GM12872 (cell line): ENCODE results near the gene CCDC192.

Experiments used
- TF ChIP-seq, protein P1 (sequence below): IDR thresholded peaks from 3 replicates; pipeline ENCODE4 v1.5.1; 2011; ENCODE audit warnings: low read depth, mild to moderate bottlenecking, low read length, moderate library complexity; ENCODE audit not compliant: insufficient read depth

CCDC192 gene

DNA sequence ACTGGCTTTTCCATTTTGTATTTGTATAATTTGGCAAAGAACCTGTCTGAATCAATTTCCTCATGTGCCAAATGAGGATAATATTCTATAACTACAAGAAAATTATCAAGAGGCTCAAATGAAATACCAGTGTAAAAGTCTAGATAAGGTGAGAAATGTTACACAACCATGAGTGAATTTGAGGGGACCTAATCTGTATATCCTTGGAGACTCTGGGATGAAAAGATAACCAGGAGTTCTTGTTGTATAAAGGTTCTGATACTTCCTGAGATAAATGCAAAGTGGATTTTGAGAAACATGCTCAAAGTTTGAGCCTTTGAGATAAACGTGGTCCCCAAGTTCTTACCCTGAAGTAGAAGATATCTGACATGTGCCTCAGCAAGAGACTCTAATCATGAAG, 260.0 kb downstream of the CCDC192 start:
- TF ChIP-seq, protein P1, sequence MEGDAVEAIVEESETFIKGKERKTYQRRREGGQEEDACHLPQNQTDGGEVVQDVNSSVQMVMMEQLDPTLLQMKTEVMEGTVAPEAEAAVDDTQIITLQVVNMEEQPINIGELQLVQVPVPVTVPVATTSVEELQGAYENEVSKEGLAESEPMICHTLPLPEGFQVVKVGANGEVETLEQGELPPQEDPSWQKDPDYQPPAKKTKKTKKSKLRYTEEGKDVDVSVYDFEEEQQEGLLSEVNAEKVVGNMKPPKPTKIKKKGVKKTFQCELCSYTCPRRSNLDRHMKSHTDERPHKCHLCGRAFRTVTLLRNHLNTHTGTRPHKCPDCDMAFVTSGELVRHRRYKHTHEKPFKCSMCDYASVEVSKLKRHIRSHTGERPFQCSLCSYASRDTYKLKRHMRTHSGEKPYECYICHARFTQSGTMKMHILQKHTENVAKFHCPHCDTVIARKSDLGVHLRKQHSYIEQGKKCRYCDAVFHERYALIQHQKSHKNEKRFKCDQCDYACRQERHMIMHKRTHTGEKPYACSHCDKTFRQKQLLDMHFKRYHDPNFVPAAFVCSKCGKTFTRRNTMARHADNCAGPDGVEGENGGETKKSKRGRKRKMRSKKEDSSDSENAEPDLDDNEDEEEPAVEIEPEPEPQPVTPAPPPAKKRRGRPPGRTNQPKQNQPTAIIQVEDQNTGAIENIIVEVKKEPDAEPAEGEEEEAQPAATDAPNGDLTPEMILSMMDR, result no peak

DNA sequence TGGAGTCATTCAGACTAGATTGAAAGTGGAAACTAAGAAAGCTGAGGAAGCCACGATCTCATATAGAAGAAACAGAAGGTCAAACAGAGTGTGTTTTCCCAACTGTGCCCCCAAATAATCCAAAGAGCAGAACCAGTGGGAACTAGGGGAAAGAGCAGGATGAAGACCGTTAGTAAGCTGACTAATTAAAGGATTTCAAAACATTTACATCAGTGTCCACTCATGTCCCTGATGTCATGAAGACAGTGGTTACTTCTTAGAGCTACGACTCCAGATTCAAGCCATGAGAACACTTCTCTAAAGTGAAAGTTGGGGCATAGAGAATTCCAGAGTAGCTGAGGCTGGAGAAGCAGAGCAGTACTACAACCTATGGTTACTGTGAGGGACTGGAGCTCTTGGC, 260.7 kb downstream of the CCDC192 start:
- TF ChIP-seq, protein P1, result no peak

DNA sequence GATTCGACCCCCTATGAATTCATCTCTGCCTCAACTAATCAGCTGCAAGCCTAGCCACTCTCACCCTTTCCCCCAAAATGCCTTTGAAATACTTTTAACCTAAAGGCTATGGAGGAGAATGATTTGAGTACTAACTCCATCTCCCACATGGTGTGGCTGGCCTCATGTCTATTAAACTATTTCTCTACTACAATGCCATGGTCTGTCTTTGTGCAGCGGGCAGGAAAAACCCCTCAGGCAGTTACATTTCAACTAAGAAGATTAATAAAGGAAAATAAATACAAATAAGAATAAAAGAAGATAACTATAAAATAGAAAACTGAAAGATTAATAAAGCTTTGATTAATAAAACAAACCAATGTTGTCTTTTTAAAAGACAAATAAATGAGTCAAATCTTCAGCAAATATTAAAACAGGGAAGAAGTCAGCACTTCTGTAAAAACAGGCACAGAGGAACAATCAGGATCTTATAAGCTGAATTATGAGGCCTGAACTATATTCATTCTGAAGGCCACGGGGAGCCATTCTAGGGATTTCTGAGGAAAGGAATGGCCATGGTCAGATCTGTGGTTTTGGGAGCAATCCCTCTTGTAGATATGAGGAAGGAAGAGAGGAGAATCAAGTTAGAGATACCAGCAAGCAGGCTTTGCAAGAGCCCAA, 264.3 kb downstream of the CCDC192 start:
- TF ChIP-seq, protein P1, result no peak

DNA sequence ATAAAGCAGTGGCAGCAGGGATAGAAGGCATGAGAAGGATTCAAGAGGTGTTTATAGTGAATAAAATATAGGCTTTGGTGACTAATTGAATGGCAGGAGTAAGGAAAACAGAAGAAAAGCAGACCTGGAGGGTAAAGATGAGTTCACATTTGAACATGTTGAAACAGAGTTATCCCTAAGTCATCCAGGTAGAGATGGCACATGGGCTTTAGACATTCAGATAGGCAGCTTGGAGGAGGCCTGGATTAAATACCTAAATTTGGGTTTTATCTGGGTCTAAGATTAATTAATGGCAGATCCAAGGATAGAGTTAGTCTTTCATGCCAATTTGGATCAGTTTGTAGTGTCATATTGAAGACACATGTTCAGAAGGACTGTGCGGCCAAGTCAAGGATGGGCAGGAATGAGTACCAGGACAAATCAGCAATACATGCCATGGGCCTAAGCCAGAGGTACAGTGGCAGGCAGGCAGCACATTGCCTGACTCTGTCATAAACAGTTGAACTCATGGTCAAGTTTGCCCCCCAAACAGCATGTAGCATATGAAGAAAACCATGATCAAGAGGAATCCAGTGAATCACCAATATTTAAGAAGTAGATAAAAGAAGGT, 264.9 kb downstream of the CCDC192 start:
- TF ChIP-seq, protein P1, result no peak

DNA sequence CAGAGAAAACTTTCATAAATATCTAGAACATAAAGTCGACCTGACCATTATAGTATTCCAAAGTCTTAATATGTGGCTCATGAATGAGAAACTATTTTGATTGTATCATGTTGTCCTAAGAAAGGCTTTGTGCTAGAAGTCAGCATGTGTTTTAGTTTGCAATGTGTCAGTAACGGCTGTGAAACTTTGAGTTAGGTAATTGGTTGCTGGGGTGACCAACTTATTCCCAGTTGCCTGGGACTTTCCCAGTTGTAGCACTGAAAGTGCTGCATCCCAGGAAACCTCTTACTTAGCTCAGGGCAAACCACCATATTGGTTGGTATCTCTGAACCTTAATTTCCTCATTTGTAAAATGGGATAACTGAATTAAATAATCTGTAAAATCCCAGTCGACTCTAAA, 265.8 kb downstream of the CCDC192 start:
- TF ChIP-seq, protein P1, result no peak

DNA sequence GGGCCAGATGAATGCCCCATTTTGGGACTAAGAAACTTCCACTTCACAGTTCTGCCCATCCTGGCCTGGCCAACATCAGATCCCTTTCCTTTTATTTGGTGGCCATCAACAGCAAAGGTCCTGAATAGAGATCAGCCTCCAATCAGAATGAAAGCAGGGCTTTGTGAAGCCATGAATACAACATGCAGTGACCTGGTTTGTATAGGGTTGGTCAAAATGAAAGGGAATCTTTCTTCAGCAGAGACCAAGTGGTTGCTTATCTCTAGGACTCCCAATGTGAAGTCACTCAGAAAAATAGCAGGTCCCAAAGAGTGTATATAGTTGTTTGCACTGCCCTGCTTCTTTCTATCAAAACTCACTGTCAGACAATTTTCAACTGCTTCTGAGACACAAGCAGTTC, 266.5 kb downstream of the CCDC192 start:
- TF ChIP-seq, protein P1, result no peak

DNA sequence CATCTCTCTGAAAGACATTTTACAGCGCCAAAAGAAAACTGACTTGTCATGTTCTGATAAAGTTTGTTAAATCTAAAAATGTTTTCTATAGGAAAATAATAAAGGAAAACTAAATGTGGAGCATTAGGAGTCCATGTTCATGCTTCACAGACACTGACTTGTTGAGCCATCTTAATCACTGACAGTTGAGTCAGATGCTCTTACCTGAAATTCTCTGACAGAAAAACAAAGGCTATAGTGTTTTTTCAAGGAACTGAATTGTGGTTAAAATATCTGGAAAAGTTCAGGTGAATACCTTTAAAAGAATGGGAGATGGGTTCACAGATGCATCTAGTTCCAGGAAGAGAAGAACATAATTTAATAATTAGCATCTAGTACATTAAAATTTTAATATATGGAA, 266.9 kb downstream of the CCDC192 start:
- TF ChIP-seq, protein P1, result no peak
